ENCODE data around the gene CDH13. TPM values are rescaled to one million over a fixed set of nuclear protein-coding genes. Genes with fewer than 3 reads are reported as not detected.

CDH13 gene
- total and polyA plus RNA-seq, 2 donors (not counting 3 experiments of a cell fraction or from before 2014, with no cell fraction given): 96.6 to 124 TPM

DNA sequence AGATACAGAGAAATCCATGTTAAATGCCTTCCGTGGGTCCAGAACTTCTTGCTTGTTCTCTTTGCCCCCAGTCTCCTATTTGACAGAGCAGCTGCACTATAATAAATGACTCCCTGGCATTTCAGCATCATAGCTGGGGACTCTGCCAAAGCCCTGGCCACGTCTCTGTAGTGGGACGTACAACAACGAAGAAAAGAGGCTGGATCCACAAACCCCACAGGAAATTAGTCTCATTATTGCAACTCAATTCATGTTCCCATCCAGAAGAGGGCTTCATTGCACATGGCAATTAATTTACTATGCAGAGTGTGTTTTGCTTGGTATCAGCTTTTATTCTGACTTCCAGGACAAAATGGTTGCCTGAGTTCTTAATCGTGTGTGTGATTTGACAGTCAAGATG lies 121.3 kb downstream of the CDH13 start:
- FAIRE-seq (peak; percentile 77), DNase-seq (ENCODE audit: low read depth, low spot score) (peak; percentile 94)
- H4K20me1 ChIP-seq (replicated peaks; ENCODE audit: control insufficient read depth, extremely low read depth, insufficient read depth, low read length): no peaks in the 10 kb centered on the region
- dilution Hi-C loops (cut with MboI; ENCODE audit: extremely low pct_ligation_motif_present, low sequenced_read_pairs) (no loop called here), intact Hi-C loops (cut with micrococcal nuclease) (loop anchor here (1.0 kb wide), 2 partner anchors 110 to 320 kb away; no protein-coding TSS in a partner anchor)
- peak overlapping the region; percentile 48 for H3K9ac ChIP-seq (replicated peaks; ENCODE audit: extremely low read depth, insufficient read depth, low read length)
- peak overlapping the region; percentile 57 for H3K27ac ChIP-seq (ENCODE audit: insufficient read depth, low read depth, low read length)
- CTCF ChIA-PET: interaction anchor here (0.8 to 1.6 kb wide), 22 partner anchors 8 to 467 kb away, joined by 3 to 10 read pairs (median 4); no protein-coding TSS in a partner anchor
- no peak for TF ChIP-seq FOS (IDR thresholded peaks at IDR 0.05; ENCODE audit: borderline replicate concordance, insufficient read depth, low read length)
- TF ChIP-seq, protein P1, sequence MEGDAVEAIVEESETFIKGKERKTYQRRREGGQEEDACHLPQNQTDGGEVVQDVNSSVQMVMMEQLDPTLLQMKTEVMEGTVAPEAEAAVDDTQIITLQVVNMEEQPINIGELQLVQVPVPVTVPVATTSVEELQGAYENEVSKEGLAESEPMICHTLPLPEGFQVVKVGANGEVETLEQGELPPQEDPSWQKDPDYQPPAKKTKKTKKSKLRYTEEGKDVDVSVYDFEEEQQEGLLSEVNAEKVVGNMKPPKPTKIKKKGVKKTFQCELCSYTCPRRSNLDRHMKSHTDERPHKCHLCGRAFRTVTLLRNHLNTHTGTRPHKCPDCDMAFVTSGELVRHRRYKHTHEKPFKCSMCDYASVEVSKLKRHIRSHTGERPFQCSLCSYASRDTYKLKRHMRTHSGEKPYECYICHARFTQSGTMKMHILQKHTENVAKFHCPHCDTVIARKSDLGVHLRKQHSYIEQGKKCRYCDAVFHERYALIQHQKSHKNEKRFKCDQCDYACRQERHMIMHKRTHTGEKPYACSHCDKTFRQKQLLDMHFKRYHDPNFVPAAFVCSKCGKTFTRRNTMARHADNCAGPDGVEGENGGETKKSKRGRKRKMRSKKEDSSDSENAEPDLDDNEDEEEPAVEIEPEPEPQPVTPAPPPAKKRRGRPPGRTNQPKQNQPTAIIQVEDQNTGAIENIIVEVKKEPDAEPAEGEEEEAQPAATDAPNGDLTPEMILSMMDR (IDR thresholded peaks at IDR 0.05; ENCODE audit: extremely low read depth in 1 of 2, insufficient read depth in 1 of 2, low read depth in 1 of 2, low read length in 2 of 2): peak; percentile 29 to 40
- H3K4me3 ChIP-seq (replicated peaks in 1 of 3; ENCODE audit: insufficient read depth in 1 of 3, low read depth in 1 of 3, low read length in 3 of 3): peak overlapping the region in 1 of 3 experiments; percentile 7
- peak overlapping the region; percentile 52 for H3K4me2 ChIP-seq (ENCODE audit: insufficient read depth, low read length)
- no peaks in the 10 kb centered on the region for H3K79me2 ChIP-seq (ENCODE audit: control insufficient read depth, insufficient read depth, low read length)
- H3K27me3 ChIP-seq (ENCODE audit: control insufficient read depth in 2 of 2, insufficient read depth in 2 of 2, low read length in 2 of 2): no peaks in the 10 kb centered on the region
- H2AFZ ChIP-seq (ENCODE audit: low read depth, low read length): peak overlapping the region; percentile 72
- POLR2A ChIA-PET: no interaction called here
- H3K9me3 ChIP-seq (replicated peaks; ENCODE audit: control insufficient read depth, insufficient read depth, low read length): no peaks in the 10 kb centered on the region
- no peaks in the 10 kb centered on the region for H3K9me1 ChIP-seq (replicated peaks; ENCODE audit: control insufficient read depth, extremely low read depth, insufficient read depth, low read length)
- no peaks in the 10 kb centered on the region for H3K36me3 ChIP-seq (ENCODE audit: control insufficient read depth in 2 of 2, extremely low read depth in 1 of 2, insufficient read depth in 2 of 2, low read length in 2 of 2)
- H3K4me1 ChIP-seq (ENCODE audit: control insufficient read depth, extremely low read depth, insufficient read depth, low read length): peaks cover 38% of the 10 kb centered on the region
- no TSS peak for BruUV-seq (replicated peaks)

DNA sequence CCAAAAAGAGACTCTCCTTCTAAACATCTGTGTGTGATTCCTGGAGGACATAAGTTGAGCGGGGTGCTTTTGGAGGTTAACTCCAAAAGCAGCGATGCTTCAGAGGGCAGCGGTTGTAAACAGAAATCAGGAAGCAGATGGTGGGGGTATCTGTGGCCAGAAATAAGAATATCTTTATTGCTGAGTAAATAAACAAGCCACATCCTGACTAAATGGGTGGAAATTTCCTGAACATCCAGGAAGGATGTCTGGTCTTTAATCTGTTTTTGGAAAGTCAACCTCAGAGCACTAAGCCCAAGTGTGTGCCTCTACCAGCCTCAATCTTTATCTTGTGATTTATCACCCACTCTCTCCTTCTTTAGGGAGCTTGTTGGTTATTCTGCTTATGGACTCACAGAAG lies 123.3 kb downstream of the CDH13 start:
- no peaks in the 10 kb centered on the region for H3K79me2 ChIP-seq (ENCODE audit: control insufficient read depth, insufficient read depth, low read length)
- H3K27me3 ChIP-seq (ENCODE audit: control insufficient read depth in 2 of 2, insufficient read depth in 2 of 2, low read length in 2 of 2): no peaks in the 10 kb centered on the region
- H2AFZ ChIP-seq (ENCODE audit: low read depth, low read length): no peak overlapping the region
- H3K9me3 ChIP-seq (replicated peaks; ENCODE audit: control insufficient read depth, insufficient read depth, low read length): no peaks in the 10 kb centered on the region
- H3K27ac ChIP-seq (ENCODE audit: insufficient read depth, low read depth, low read length): peak overlapping the region; percentile 32
- no peak overlapping the region for H3K9ac ChIP-seq (replicated peaks; ENCODE audit: extremely low read depth, insufficient read depth, low read length)
- peak overlapping the region; percentile 48 for H3K4me2 ChIP-seq (ENCODE audit: insufficient read depth, low read length)
- FAIRE-seq (no peak), DNase-seq (ENCODE audit: low read depth, low spot score) (peak; percentile 69)
- intact Hi-C loops (cut with micrococcal nuclease): loop anchor here (1.0 kb wide), 2 partner anchors 49 to 246 kb away; no protein-coding TSS in a partner anchor
- peaks cover 44% of the 10 kb centered on the region for H3K4me1 ChIP-seq (ENCODE audit: control insufficient read depth, extremely low read depth, insufficient read depth, low read length)
- H3K4me3 ChIP-seq (replicated peaks in 1 of 3; ENCODE audit: insufficient read depth in 1 of 3, low read depth in 1 of 3, low read length in 3 of 3): no peak overlapping the region
- POLR2A ChIA-PET: no interaction called here
- H4K20me1 ChIP-seq (replicated peaks; ENCODE audit: control insufficient read depth, extremely low read depth, insufficient read depth, low read length): no peaks in the 10 kb centered on the region
- no TSS peak for BruUV-seq (replicated peaks)
- CTCF ChIA-PET: interaction anchor here (1.1 to 1.7 kb wide), 4 partner anchors 15 to 187 kb away, joined by 3 to 7 read pairs (median 3); no protein-coding TSS in a partner anchor
- dilution Hi-C loops (cut with MboI; ENCODE audit: extremely low pct_ligation_motif_present, low sequenced_read_pairs): no loop called here
- H3K9me1 ChIP-seq (replicated peaks; ENCODE audit: control insufficient read depth, extremely low read depth, insufficient read depth, low read length): no peaks in the 10 kb centered on the region
- no peaks in the 10 kb centered on the region for H3K36me3 ChIP-seq (ENCODE audit: control insufficient read depth in 2 of 2, extremely low read depth in 1 of 2, insufficient read depth in 2 of 2, low read length in 2 of 2)
- peak; percentile 83 for TF ChIP-seq GATA2 (IDR thresholded peaks at IDR 0.05; ENCODE audit: insufficient read depth, insufficient read length, low read depth, low read length)
- TF ChIP-seq POLR2A (IDR thresholded peaks at IDR 0.05; ENCODE audit: low read depth, low read length): no peak
- no peak for TF ChIP-seq MYC (IDR thresholded peaks at IDR 0.05; ENCODE audit: low read depth, low read length)
- peak; percentile 67 for TF ChIP-seq POLR2AphosphoS5 (IDR thresholded peaks at IDR 0.05; ENCODE audit: insufficient read depth, low read depth, low read length)
- TF ChIP-seq, protein P1 (IDR thresholded peaks at IDR 0.05; ENCODE audit: extremely low read depth in 1 of 2, insufficient read depth in 1 of 2, low read depth in 1 of 2, low read length in 2 of 2): no peak
- no peak for TF ChIP-seq FOS (IDR thresholded peaks at IDR 0.05; ENCODE audit: borderline replicate concordance, insufficient read depth, low read length)
- no peak for TF ChIP-seq EZH2 (IDR thresholded peaks at IDR 0.05; ENCODE audit: borderline replicate concordance, low read depth, low read length, severe bottlenecking)
- peak; percentile 23 for TF ChIP-seq JUN (IDR thresholded peaks at IDR 0.05; ENCODE audit: borderline replicate concordance, insufficient read depth, insufficient read length, low read depth)
- TF ChIP-seq, protein P2, sequence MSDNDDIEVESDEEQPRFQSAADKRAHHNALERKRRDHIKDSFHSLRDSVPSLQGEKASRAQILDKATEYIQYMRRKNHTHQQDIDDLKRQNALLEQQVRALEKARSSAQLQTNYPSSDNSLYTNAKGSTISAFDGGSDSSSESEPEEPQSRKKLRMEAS (IDR thresholded peaks at IDR 0.05; ENCODE audit: insufficient read depth, insufficient read length): no peak

Data from endothelial cell of umbilical vein (primary cell).